IPS-11a (cell line): Measurements from ENCODE around the gene USP47.

Experiments
- H3K4me3 ChIP-seq: one replicate; pipeline ENCODE4 v1.5.1; 2013; ENCODE audit warnings: low read depth, low read length, control low read depth

USP47 gene

GRCh38 chr11:11979488-11980117 is 137.8 kb downstream of the USP47 start:
- H3K4me3 ChIP-seq: no peak overlapping the region

GRCh38 chr11:11980200-11980599 is 138.4 kb downstream of the USP47 start:
- no peak overlapping the region for H3K4me3 ChIP-seq

DNA sequence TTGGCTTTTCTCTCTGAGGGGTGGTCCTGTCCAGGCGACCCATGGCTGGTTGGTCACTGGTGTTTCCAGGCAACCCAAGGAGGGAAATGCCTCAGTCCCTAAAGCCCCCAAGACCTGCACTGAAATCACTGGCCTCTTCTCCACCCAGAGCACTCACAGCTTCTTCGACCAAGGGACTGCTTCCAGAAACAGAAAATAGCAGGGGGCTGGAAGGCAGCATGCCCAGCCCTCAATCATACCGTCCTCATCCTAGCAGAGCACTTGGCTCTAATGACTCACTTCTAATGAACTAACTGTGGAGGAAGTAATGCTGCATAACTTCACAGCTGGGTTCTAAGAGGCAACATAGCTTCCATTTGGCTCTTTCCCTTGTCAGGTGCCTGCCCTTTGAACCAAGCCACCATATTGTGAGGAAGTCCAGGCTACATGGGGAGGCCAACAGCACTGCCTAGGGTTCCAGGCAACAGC is 139.1 kb downstream of the USP47 start:
- no peak overlapping the region for H3K4me3 ChIP-seq

DNA sequence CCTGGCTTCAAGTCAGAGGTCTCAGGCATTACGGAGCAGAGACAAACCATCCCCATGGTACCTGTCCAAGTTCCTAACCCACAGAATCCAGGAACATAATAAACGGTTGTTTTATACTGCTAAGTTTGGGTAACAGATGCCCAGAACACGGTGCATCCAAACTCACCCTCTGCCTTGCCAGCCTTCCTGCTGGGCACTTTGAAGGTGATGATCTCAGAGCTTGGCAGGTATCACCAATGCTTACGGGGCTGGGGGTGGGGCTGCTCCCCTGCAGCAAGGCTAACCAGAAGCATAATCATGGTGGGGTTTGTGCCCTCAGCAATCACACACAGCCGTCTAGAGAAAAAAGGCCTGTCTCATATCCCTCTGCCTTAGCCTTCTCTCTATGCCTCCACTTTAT is 139.6 kb downstream of the USP47 start:
- no peak overlapping the region for H3K4me3 ChIP-seq

DNA sequence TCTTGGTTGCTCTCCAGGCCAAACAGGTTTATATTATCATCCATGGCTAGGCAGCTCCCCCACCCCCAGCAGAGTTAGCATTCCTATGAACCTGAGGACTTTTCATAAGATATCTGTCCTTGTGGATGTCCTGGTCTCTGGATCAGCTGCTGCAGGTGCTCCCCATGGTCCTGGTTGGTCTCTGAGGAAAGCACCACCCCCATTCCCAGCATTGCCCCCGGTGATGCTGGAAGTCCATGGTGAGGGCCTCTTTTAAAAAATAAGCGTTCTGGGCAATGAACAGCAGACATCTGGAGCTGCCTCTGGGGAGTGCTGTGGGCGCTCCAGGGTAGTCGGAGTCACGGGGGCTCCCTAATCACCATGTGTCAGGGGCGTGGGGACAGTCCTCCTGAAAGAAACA is 140.1 kb downstream of the USP47 start:
- no peak overlapping the region for H3K4me3 ChIP-seq

- no peak overlapping the region for H3K4me3 ChIP-seq
These were observed 140.7 kb downstream of the USP47 start for GRCh38 chr11:11982461-11982860.

- no peak overlapping the region for H3K4me3 ChIP-seq
These were observed 141.2 kb downstream of the USP47 start for GRCh38 chr11:11982975-11983374.

- no peak overlapping the region for H3K4me3 ChIP-seq
These were observed 141.7 kb downstream of the USP47 start for GRCh38 chr11:11983427-11983826.

GRCh38 chr11:11984563-11984962 is 142.8 kb downstream of the USP47 start:
- no peak overlapping the region for H3K4me3 ChIP-seq

- no peak overlapping the region for H3K4me3 ChIP-seq
These were observed 143.4 kb downstream of the USP47 start for GRCh38 chr11:11985016-11985715.

DNA sequence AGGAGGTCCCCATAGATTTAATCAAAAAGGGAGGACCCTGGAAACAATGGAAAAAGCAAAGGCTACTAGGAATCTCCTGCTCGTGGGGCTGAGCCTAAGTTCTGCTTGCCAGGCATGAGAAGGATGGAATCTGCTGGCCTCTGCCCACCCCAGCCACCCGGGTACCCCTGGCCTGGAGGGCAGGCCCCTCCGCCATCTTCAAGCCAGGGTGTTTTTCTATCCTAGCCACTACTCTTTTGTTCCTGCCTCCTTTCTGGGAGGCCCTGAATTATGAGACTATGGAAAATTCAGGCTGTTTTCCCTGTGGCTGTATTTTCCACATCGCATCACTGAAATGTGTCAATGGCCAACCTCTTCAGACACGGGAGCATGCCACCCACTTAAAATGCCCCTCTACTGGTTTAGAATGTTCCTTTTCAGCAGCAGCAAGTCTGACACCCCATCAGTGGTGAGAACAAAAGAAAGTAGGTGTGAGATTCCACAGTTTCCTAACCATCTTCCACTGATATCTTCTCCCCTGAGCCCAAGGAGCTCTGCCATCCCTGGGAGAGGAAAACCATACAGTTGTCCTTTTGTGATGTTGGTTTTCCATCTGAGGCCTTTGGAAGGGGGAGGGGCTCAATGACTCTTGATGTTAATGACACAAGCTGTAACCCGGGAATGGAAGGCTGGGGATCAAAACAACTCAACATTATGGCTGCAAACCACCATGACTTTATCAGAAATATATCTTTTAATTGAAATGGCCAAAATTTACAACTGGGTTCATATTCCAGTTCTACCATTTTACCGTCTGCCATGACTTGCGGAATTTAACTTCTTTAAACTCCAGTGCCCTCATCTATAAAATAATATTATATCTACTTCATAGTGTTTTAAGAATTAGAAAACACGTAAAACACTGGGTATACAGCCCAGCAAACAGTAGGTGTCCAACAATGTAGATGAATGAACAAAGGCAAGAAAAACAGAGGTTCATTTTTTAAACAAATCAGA is 144.5 kb downstream of the USP47 start:
- H3K4me3 ChIP-seq: no peak overlapping the region

- no peak overlapping the region for H3K4me3 ChIP-seq
These were observed 145.8 kb downstream of the USP47 start for GRCh38 chr11:11987503-11988022.

- H3K4me3 ChIP-seq: no peak overlapping the region
These were observed 146.4 kb downstream of the USP47 start for GRCh38 chr11:11988099-11988651.

DNA sequence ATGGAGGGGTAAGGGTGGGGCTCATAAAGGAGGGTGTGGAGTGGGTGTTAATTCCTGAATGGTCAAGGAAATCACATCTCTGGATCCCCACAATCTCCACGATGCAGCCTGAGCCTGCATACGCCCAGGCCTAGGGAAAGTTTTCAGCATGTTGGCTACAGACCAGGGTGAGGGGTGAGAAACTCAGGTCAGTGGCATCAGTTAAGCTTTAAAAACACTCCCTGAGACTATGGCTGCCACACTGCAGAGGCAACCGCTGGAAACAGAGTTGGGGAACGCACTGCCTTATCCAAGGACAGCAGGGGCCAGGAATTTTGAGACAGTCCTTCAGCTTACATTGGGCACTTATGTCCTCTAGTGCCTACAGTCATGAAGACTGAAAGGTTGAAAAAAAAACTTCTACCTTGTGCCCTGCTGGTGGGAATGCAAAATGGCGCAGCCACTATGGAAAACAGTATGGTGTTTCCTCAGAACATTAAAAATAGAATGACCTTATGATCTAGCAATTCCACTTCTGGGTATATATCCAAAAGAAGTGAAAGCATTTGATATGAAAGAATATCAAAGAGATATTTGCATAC is 147.0 kb downstream of the USP47 start:
- no peak overlapping the region for H3K4me3 ChIP-seq

GRCh38 chr11:11989774-11990744 is 148.3 kb downstream of the USP47 start:
- H3K4me3 ChIP-seq: no peak overlapping the region

- H3K4me3 ChIP-seq: no peak overlapping the region
These were observed 150.8 kb downstream of the USP47 start for GRCh38 chr11:11992257-11993212.

- no peak overlapping the region for H3K4me3 ChIP-seq
These were observed 152.1 kb downstream of the USP47 start for GRCh38 chr11:11993839-11994238.

DNA sequence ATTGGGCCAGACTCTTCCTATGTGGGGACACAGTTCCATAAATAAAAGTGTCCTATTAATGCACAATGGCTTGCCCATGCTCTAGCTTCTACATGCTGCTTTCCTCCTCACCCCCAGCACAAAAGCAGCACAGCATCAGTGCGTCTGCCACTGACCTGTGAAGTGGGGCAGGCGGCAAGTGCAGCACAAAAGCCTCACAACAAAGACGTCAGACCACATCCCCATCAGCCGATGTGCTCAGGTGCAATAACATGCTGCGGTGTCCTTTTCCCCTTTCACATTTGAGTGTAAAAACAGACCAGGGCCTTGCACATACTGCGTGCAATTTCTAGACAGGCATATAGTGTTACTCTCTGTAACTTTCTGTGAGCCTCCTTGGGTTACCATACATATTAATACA is 153.8 kb downstream of the USP47 start:
- H3K4me3 ChIP-seq: no peak overlapping the region
